ENCODE measurements around the gene MAP1LC3B2.

DNA sequence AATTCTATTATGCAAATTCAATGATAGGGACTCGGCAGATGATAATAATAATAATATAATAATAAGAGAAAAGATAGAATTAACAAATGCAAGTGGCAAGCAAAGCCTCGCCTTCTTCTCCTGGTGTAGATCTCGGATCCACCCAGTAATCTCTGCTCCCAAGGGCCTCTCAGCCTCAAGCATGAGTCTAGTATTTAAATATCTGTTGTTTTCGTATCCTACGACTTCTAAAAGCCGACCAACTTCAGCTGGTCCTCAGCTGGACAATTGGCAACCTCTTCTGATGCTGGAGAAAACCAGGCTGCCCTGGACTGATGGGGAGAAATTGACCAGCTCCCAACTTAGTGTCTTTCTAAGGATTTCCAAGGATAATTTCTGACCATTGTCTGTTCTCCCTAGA lies 14.0 kb upstream of the MAP1LC3B2 start:
- TF ChIP-seq CTCF (IDR thresholded peaks at IDR 0.05): no peak
- no peak for TF ChIP-seq POLR2A (IDR thresholded peaks at IDR 0.05)
